Measurements from ENCODE around the gene SLC25A21. TPM values are rescaled to one million over a fixed set of nuclear protein-coding genes. Genes with fewer than 3 reads are reported as not detected.

The SLC25A21 gene
- total RNA-seq, 1 experiment from 2014 or later = 1.4 TPM

DNA sequence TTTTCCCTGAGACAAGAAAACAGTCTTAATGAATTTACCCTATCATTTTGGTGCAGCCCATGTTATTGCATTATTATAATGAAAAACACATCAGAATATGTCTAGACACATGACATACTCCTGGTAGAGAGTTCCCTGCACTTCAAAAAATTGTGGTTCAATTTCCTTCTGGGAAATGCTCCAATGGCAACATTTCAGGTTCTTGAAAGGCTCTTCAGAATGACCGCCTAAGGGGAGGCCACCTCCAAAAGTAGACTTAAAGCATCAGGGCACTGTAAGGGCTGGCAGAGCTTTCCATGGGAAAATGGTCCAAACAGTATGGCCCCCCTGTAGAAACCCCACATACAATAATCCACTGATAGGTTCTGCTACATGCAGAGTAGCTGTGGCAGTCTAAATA, 110.7 kb downstream of the SLC25A21 start:
- intact Hi-C loops (cut with micrococcal nuclease) = no loop called here
- H3K9me3 Mint-ChIP-seq (ENCODE audit: unreplicated experiment) = no peaks in the 10 kb centered on the region
- no peak overlapping the region for H3K4me3 Mint-ChIP-seq (ENCODE audit: unreplicated experiment)
- H3K27me3 Mint-ChIP-seq (ENCODE audit: insufficient read depth, unreplicated experiment) = no peaks in the 10 kb centered on the region
- H3K4me1 Mint-ChIP-seq (ENCODE audit: insufficient read depth, unreplicated experiment) = peaks cover 1% of the 10 kb centered on the region
- ChIA-PET CTCF (no interaction called here), POLR2A (no interaction called here)
- no TSS peak for BruUV-seq (replicated peaks)
- TF ChIP-seq, protein P1, sequence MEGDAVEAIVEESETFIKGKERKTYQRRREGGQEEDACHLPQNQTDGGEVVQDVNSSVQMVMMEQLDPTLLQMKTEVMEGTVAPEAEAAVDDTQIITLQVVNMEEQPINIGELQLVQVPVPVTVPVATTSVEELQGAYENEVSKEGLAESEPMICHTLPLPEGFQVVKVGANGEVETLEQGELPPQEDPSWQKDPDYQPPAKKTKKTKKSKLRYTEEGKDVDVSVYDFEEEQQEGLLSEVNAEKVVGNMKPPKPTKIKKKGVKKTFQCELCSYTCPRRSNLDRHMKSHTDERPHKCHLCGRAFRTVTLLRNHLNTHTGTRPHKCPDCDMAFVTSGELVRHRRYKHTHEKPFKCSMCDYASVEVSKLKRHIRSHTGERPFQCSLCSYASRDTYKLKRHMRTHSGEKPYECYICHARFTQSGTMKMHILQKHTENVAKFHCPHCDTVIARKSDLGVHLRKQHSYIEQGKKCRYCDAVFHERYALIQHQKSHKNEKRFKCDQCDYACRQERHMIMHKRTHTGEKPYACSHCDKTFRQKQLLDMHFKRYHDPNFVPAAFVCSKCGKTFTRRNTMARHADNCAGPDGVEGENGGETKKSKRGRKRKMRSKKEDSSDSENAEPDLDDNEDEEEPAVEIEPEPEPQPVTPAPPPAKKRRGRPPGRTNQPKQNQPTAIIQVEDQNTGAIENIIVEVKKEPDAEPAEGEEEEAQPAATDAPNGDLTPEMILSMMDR (IDR thresholded peaks at IDR 0.05; ENCODE audit: unreplicated experiment) = no peak
- DNase-seq (ENCODE audit: unreplicated experiment) = peak; percentile 28
- no peaks in the 10 kb centered on the region for H3K36me3 Mint-ChIP-seq (ENCODE audit: insufficient read depth, unreplicated experiment)
- H3K27ac Mint-ChIP-seq (ENCODE audit: low read depth, unreplicated experiment) = no peak overlapping the region

DNA sequence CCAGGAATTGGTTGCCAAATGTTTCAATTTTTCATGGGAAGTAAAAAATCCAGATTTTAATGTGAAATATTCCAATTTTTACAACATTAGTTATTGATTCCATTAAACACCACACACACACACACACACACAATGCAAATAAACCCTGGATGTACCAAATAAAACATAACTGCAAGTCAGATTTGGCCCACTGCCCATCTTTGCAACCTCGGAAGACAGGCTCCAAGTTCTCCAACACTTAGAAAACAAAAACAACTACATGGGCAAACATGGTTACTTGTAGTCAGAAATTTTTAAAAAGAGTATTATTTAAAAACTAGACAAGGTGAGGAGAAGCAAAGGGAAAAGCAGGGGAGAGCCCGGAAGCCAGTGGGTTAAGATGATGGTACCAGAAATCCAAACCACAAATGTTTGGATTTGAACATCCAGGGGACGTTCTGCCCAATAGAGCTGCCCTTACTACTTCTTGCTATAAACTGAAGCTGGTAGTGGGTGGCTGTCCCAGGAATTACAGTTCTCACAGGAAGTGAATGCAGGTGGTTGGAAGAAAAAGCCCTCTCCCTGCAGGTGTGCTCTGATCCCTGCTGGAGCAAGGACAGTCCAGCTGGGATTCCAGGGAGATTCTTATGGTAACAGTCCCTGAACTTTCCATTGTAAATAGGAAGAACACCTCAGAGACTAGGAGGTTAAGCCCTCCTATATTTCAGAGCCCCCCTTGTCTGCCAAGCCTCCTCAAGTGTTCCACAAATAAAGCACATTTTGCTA, 111.7 kb downstream of the SLC25A21 start:
- TF ChIP-seq, protein P1 (IDR thresholded peaks at IDR 0.05; ENCODE audit: unreplicated experiment) = no peak
- H3K9me3 Mint-ChIP-seq (ENCODE audit: unreplicated experiment) = no peaks in the 10 kb centered on the region
- intact Hi-C loops (cut with micrococcal nuclease) = no loop called here
- H3K27me3 Mint-ChIP-seq (ENCODE audit: insufficient read depth, unreplicated experiment) = no peaks in the 10 kb centered on the region
- no peak for DNase-seq (ENCODE audit: unreplicated experiment)
- ChIA-PET CTCF (no interaction called here), POLR2A (no interaction called here)
- no peak overlapping the region for H3K4me3 Mint-ChIP-seq (ENCODE audit: unreplicated experiment)
- no TSS peak for BruUV-seq (replicated peaks)
- no peak overlapping the region for H3K27ac Mint-ChIP-seq (ENCODE audit: low read depth, unreplicated experiment)
- peaks cover 6% of the 10 kb centered on the region for H3K4me1 Mint-ChIP-seq (ENCODE audit: insufficient read depth, unreplicated experiment)
- no peaks in the 10 kb centered on the region for H3K36me3 Mint-ChIP-seq (ENCODE audit: insufficient read depth, unreplicated experiment)

DNA sequence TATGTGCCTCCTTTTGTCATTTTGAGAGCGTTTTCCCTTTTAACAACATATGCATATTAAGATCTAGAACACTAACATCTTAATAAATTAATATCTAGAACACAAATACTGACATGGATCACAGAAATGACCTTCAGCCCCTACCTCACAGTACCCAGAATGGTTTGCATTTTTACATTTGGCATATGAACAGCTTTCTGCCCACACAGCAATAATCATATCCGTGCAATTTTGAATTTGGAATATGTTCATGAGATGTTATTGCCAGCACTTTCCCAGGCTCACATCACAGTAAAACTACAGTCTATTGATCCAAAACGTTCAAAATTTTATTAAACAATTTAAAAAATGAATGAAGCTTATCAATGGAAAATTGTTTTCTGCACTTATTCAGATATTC, 114.6 kb downstream of the SLC25A21 start:
- Mint-ChIP-seq H3K4me3 (ENCODE audit: unreplicated experiment) (no peak overlapping the region), H3K27me3 (ENCODE audit: insufficient read depth, unreplicated experiment) (no peaks in the 10 kb centered on the region), H3K9me3 (ENCODE audit: unreplicated experiment) (peaks cover 8% of the 10 kb centered on the region), H3K27ac (ENCODE audit: low read depth, unreplicated experiment) (no peak overlapping the region), H3K4me1 (ENCODE audit: insufficient read depth, unreplicated experiment) (peaks cover 6% of the 10 kb centered on the region), H3K36me3 (ENCODE audit: insufficient read depth, unreplicated experiment) (no peaks in the 10 kb centered on the region)
- TF ChIP-seq, protein P1 (IDR thresholded peaks at IDR 0.05; ENCODE audit: unreplicated experiment) = no peak
- POLR2A ChIA-PET = no interaction called here
- CTCF ChIA-PET = interaction anchor here (1.0 kb wide), 1 partner anchor 48 kb away, joined by 3 read pairs; no protein-coding TSS in a partner anchor
- no TSS peak for BruUV-seq (replicated peaks)
- DNase-seq (ENCODE audit: unreplicated experiment) = no peak
- intact Hi-C loops (cut with micrococcal nuclease) = no loop called here

DNA sequence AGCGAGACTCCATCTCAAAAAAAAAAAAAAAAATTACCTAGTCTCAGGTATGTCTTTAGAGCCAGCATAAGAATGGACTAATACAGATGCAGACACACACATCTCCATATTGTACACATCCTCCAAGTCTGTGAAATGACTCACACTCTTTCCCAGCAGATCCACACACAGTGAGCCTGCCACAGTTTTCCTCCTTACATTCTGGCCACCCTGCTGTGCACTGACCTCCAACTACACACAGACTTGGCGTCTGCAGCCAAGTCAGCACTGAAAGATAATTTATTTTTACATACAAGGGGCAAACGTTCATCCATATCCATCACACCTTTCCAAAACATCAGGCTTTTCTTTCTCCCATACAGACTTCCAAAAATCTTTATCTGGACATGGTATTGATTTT, 115.9 kb downstream of the SLC25A21 start:
- CTCF ChIA-PET = interaction anchor here (1.0 kb wide), 1 partner anchor 47 kb away, joined by 3 read pairs; no protein-coding TSS in a partner anchor
- no peaks in the 10 kb centered on the region for H3K36me3 Mint-ChIP-seq (ENCODE audit: insufficient read depth, unreplicated experiment)
- POLR2A ChIA-PET = interaction anchor here (0.9 kb wide), 1 partner anchor 8 kb away, joined by 4 read pairs; no protein-coding TSS in a partner anchor
- no peak overlapping the region for H3K27ac Mint-ChIP-seq (ENCODE audit: low read depth, unreplicated experiment)
- H3K27me3 Mint-ChIP-seq (ENCODE audit: insufficient read depth, unreplicated experiment) = no peaks in the 10 kb centered on the region
- intact Hi-C loops (cut with micrococcal nuclease) = no loop called here
- TF ChIP-seq, protein P1 (IDR thresholded peaks at IDR 0.05; ENCODE audit: unreplicated experiment) = no peak
- peak; percentile 80 for DNase-seq (ENCODE audit: unreplicated experiment)
- H3K9me3 Mint-ChIP-seq (ENCODE audit: unreplicated experiment) = peaks cover 8% of the 10 kb centered on the region
- peaks cover 6% of the 10 kb centered on the region for H3K4me1 Mint-ChIP-seq (ENCODE audit: insufficient read depth, unreplicated experiment)
- BruUV-seq (replicated peaks) = no TSS peak
- no peak overlapping the region for H3K4me3 Mint-ChIP-seq (ENCODE audit: unreplicated experiment)

Data from MCF 10A (cell line).